B cell (primary cell): Measurements from ENCODE around the gene ADCK2. TPM values are rescaled to one million over a fixed set of nuclear protein-coding genes. Genes with fewer than 3 reads are reported as not detected.

Experiments used
- ATAC-seq: fragments of 200-7000 bp; cut with Tn5 transposase; one replicate; pipeline ENCODE4 v1.10.0; 2021; ENCODE audit warnings: low read depth, mild to moderate bottlenecking, moderate number of reproducible peaks, moderate library complexity
- CTCF ChIA-PET: fragments of 350-600 bp; sonication (Branson Sonifier 250); formaldehyde crosslinking; loops from one replicate; lab custom pipeline; 2021; ENCODE audit warnings: antibody characterized with exemption, inconsistent platforms; lab: Charles Lee
- POLR2A ChIA-PET: fragments of 350-600 bp; sonication (Branson Sonifier 250); formaldehyde crosslinking; loops from one replicate; lab custom pipeline; 2021; ENCODE audit warnings: antibody characterized with exemption; lab: Charles Lee
- DNase-seq: peaks from one replicate; pipeline ENCODE4 v3.0.0; 2013
- H2AFZ ChIP-seq: 2 replicates; pipeline ENCODE4 v1.6.1; 2012; ENCODE audit warnings: mild to moderate bottlenecking, low read depth, low read length; ENCODE audit not compliant: insufficient read depth, poor library complexity, severe bottlenecking
- H3K27ac ChIP-seq, 2 donors: 1 replicate in 1 of 2; 2 replicates in 1 of 2; pipeline ENCODE4 v1.5.1; 2012 to 2013; ENCODE audit warnings: low read length in 2 of 2, mild to moderate bottlenecking in 2 of 2, moderate library complexity in 1 of 2
- H3K27me3 ChIP-seq, 4 experiments: fragments of 200-600 bp in 1 of 4; sonication (generic) in 1 of 4; replicated peaks in 1 of 4; 1 replicate in 2 of 4; 2 replicates in 2 of 4; pipeline versions ENCODE4 v1.6.1 to v1.7.0; 2013 to 2016; ENCODE audit warnings: low read length in 3 of 4, mild to moderate bottlenecking in 2 of 4, mixed read lengths in 1 of 4, moderate library complexity in 1 of 4; ENCODE audit not compliant: insufficient read depth in 4 of 4, control insufficient read depth in 3 of 4; ENCODE audit errors: control extremely low read depth in 1 of 4
- H3K36me3 ChIP-seq, 2 experiments: replicated peaks in 1 of 2; 1 replicate in 1 of 2; 2 replicates in 1 of 2; pipeline versions ENCODE4 v1.6.1 to v1.7.1; 2013; ENCODE audit warnings: low read length in 1 of 2; ENCODE audit not compliant: insufficient read depth in 2 of 2, control insufficient read depth in 1 of 2; ENCODE audit errors: control extremely low read depth in 1 of 2, extremely low read depth in 1 of 2
- H3K4me1 ChIP-seq, 2 donors: fragments of 200-600 bp in 1 of 2; sonication (generic) in 1 of 2; 1 replicate in 1 of 2; 2 replicates in 1 of 2; pipeline versions ENCODE4 v1.5.1 to v1.6.1; 2013 to 2017; ENCODE audit warnings: low read length in 2 of 2; ENCODE audit not compliant: control insufficient read depth in 2 of 2, insufficient read depth in 2 of 2
- H3K4me2 ChIP-seq: replicated peaks from 2 replicates; pipeline ENCODE3; 2012; ENCODE audit warnings: mild to moderate bottlenecking, low read depth, low read length; ENCODE audit not compliant: poor library complexity, severe bottlenecking
- H3K4me3 ChIP-seq, 5 experiments: fragments of 200-600 bp in 1 of 5; sonication (generic) in 1 of 5; 1 replicate in 3 of 5; 2 replicates in 2 of 5; pipeline versions ENCODE4 v1.5.1 to v1.7.0; 2011 to 2016; ENCODE audit warnings: low read length in 4 of 5, mild to moderate bottlenecking in 4 of 5, low read depth in 2 of 5, control low read depth in 1 of 5, moderate library complexity in 1 of 5; ENCODE audit not compliant: insufficient read depth in 1 of 5; ENCODE audit errors: control extremely low read depth in 1 of 5, extremely low read depth in 1 of 5
- H3K79me2 ChIP-seq: fragments of 200-600 bp; sonication (generic); one replicate; pipeline ENCODE4 v1.6.0; 2016; ENCODE audit warnings: low read length; ENCODE audit not compliant: control insufficient read depth, insufficient read depth
- H3K9ac ChIP-seq: fragments of 200-600 bp; sonication (generic); 2 replicates; pipeline ENCODE4 v1.6.1; 2017; ENCODE audit warnings: mild to moderate bottlenecking, low read length, moderate library complexity
- H3K9me3 ChIP-seq, 3 donors: one replicate each; pipeline versions ENCODE4 v1.6.1 to v1.7.1; 2013; ENCODE audit warnings: low read length in 2 of 3; ENCODE audit not compliant: control insufficient read depth in 2 of 3, insufficient read depth in 1 of 3; ENCODE audit errors: control extremely low read depth in 1 of 3
- H4K20me1 ChIP-seq: 2 replicates; pipeline ENCODE4 v1.6.0; 2012; ENCODE audit warnings: mild to moderate bottlenecking, low read length; ENCODE audit not compliant: insufficient read depth, control insufficient read depth, poor library complexity, severe bottlenecking
- H3K27ac Mint-ChIP-seq: one replicate; pipeline ENCODE4 v1.8.0; 2021; ENCODE audit warnings: mixed read lengths
- H3K27me3 Mint-ChIP-seq: one replicate; pipeline ENCODE4 v1.8.0; 2021; ENCODE audit warnings: mixed read lengths
- H3K4me1 Mint-ChIP-seq: one replicate; pipeline ENCODE4 v1.8.0; 2021; ENCODE audit warnings: mixed read lengths
- H3K4me3 Mint-ChIP-seq: one replicate; pipeline ENCODE4 v1.8.0; 2021; ENCODE audit warnings: mixed read lengths
- H3K9me3 Mint-ChIP-seq: one replicate; pipeline ENCODE4 v1.8.0; 2022; ENCODE audit warnings: mixed read lengths; ENCODE audit not compliant: insufficient read depth
- EZH2 ChIP-seq: IDR thresholded peaks from 2 replicates; pipeline ENCODE4 v1.6.1; 2012; ENCODE audit warnings: borderline replicate concordance, low read depth, mild to moderate bottlenecking, moderate library complexity, low read length; ENCODE audit not compliant: insufficient read depth, poor library complexity, severe bottlenecking
- WGBS: methylation state at CpG from one replicate; pipeline ENCODE4 v1.1.5; 2013; ENCODE audit warnings: missing lambda C conversion rate; ENCODE audit not compliant: insufficient coverage; 5-methylcytosine and 5-hydroxymethylcytosine counted together
- intact Hi-C: fragments of 100-400 bp; cut with micrococcal nuclease; formaldehyde crosslinking; loops from one replicate; pipeline ENCODE4 v1.10.0; 2022
- polyA plus RNA-seq: library from polyadenylated mRNA; depleted of rRNA; stranded (reverse); fragments of >200 nt; gene quantifications from 2 replicates; pipeline ENCODE4 v1.2.3, GENCODE V29; 2012
- total RNA-seq, 2 donors: library from RNA; stranded (reverse); fragments of 120-200 nt in 1 of 2; gene quantifications; 1 replicate in 1 of 2; 2 replicates in 1 of 2; pipeline versions ENCODE4 v1.2.3 to v1.2.4, GENCODE V29; 2013 to 2022
- TF ChIP-seq, protein P1 (sequence below): fragments of 200-600 bp; IDR thresholded peaks from one replicate; pipeline ENCODE4 v1.8.0; 2022; ENCODE audit warnings: antibody characterized with exemption, mild to moderate bottlenecking

The ADCK2 gene
- total and polyA plus RNA-seq, 2 donors (not counting 1 experiment from before 2014, with no cell fraction given): 13.3 to 32.6 TPM

- WGBS: 96% methylated on average over 4 of the region's 8 CpGs
- ChIA-PET POLR2A (no interaction called here), CTCF (interaction anchor here (1.5 kb wide), 1 partner anchor 10 kb away, joined by 3 read pairs; no protein-coding TSS in a partner anchor)
- ATAC-seq (no peak), DNase-seq (no peak)
- no peak for TF ChIP-seq EZH2
- TF ChIP-seq, protein P1, sequence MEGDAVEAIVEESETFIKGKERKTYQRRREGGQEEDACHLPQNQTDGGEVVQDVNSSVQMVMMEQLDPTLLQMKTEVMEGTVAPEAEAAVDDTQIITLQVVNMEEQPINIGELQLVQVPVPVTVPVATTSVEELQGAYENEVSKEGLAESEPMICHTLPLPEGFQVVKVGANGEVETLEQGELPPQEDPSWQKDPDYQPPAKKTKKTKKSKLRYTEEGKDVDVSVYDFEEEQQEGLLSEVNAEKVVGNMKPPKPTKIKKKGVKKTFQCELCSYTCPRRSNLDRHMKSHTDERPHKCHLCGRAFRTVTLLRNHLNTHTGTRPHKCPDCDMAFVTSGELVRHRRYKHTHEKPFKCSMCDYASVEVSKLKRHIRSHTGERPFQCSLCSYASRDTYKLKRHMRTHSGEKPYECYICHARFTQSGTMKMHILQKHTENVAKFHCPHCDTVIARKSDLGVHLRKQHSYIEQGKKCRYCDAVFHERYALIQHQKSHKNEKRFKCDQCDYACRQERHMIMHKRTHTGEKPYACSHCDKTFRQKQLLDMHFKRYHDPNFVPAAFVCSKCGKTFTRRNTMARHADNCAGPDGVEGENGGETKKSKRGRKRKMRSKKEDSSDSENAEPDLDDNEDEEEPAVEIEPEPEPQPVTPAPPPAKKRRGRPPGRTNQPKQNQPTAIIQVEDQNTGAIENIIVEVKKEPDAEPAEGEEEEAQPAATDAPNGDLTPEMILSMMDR: peak; percentile 34
- no peak overlapping the region for H3K4me3 ChIP-seq
- no peak overlapping the region for H3K27ac ChIP-seq
- Mint-ChIP-seq H3K27me3 (peaks cover 23% of the 10 kb centered on the region), H3K9me3 (no peaks in the 10 kb centered on the region), H3K27ac (no peak overlapping the region), H3K4me1 (peaks cover 23% of the 10 kb centered on the region), H3K4me3 (no peak overlapping the region)
- intact Hi-C loops: no loop called here
- no peak overlapping the region for H3K9ac ChIP-seq
- H3K4me2 ChIP-seq: no peak overlapping the region
- H3K79me2 ChIP-seq: no peaks in the 10 kb centered on the region
- no peak overlapping the region for H2AFZ ChIP-seq
- H4K20me1 ChIP-seq: no peaks in the 10 kb centered on the region
- H3K4me1 ChIP-seq: peaks cover 23 to 27% of the 10 kb centered on the region in 2 donors
- H3K9me3 ChIP-seq: peaks cover 0 to 20% (median 0%) of the 10 kb centered on the region in 3 donors
- H3K27me3 ChIP-seq: peaks cover 0 to 21% (median 11%) of the 10 kb centered on the region in 4 experiments
- H3K36me3 ChIP-seq: no peaks in the 10 kb centered on the region
These were observed 27.4 kb upstream of the ADCK2 start for GRCh38 chr7:140645166-140645900.
